K562 (cell line): ENCODE data around the gene POLR3A. TPM values are rescaled to one million over a fixed set of nuclear protein-coding genes. Genes with fewer than 3 reads are reported as not detected.

ENCODE experiments used
- BHLHE40 ChIP-seq: IDR thresholded peaks from 2 replicates; pipeline ENCODE4 v1.6.1; 2011; ENCODE audit warnings: low read length, improper control_type of control experiment
- E2F3 ChIP-seq: fragments of 250-450 bp; sonication (Bioruptor Pico); IDR thresholded peaks from 2 replicates; pipeline ENCODE4 v1.4.0; 2020; ENCODE audit warnings: mild to moderate bottlenecking
- FOXA1 ChIP-seq: fragments of 450-650 bp; IDR thresholded peaks from 2 replicates; pipeline ENCODE4 v1.6.1; 2016; ENCODE audit warnings: mild to moderate bottlenecking, borderline replicate concordance
- MCM2 ChIP-seq: fragments of 450-650 bp; IDR thresholded peaks from 2 replicates; pipeline ENCODE4 v1.6.1; 2017; ENCODE audit warnings: low read depth, mild to moderate bottlenecking
- RBM22 ChIP-seq: fragments of 200-400 bp; formaldehyde crosslinking; IDR thresholded peaks from 2 replicates; pipeline ENCODE4 v1.6.1; 2018; ENCODE audit warnings: low read length, low read depth; ENCODE audit not compliant: poor library complexity, severe bottlenecking
- RBM34 ChIP-seq: fragments of 200-400 bp; formaldehyde crosslinking; IDR thresholded peaks from 2 replicates; pipeline ENCODE4 v1.6.1; 2018; ENCODE audit warnings: low read length, borderline replicate concordance; ENCODE audit not compliant: insufficient read depth
- REST ChIP-seq, 2 experiments: fragments of 450-650 bp; formaldehyde crosslinking in 1 of 2; IDR thresholded peaks; 2 replicates each; pipeline versions ENCODE4 v1.4.0 to v1.6.1; 2014 to 2020; ENCODE audit warnings: mild to moderate bottlenecking in 2 of 2, borderline replicate concordance in 1 of 2, low read depth in 1 of 2
- THAP12 ChIP-seq: fragments of 250-450 bp; sonication (Bioruptor Pico); IDR thresholded peaks from 2 replicates; pipeline ENCODE4 v1.9.0; 2021; ENCODE audit warnings: mild to moderate bottlenecking, inconsistent platforms
- TRIM28 ChIP-seq: fragments of 450-650 bp; IDR thresholded peaks from 2 replicates; pipeline ENCODE4 v1.6.1; 2017
- ZBTB2 ChIP-seq: fragments of 450-650 bp; IDR thresholded peaks from 2 replicates; pipeline ENCODE4 v1.6.1; 2016; ENCODE audit warnings: antibody characterized with exemption
- ZEB2 ChIP-seq: fragments of 450-650 bp; IDR thresholded peaks from 2 replicates; pipeline ENCODE4 v1.6.1; 2016
- ZNF140 ChIP-seq: fragments of 250-450 bp; sonication (Bioruptor Pico); IDR thresholded peaks from 2 replicates; pipeline ENCODE4 v1.8.0; 2021; ENCODE audit warnings: moderate library complexity, mild to moderate bottlenecking, inconsistent platforms
- ZNF449 ChIP-seq: fragments of 250-450 bp; sonication (Bioruptor Pico); IDR thresholded peaks from 2 replicates; pipeline ENCODE4 v1.8.0; 2022; ENCODE audit warnings: moderate library complexity, mild to moderate bottlenecking, inconsistent platforms
- polyA plus RNA-seq, 8 experiments: library from polyadenylated mRNA; depleted of rRNA in 4 of 8; stranded (reverse) in 5 of 8; unstranded in 3 of 8; fragments of >200 nt; fragmentation: Nextera tagmentation in 2 of 8; fragmentation: Illumina TruSeq in 1 of 8; extraction: Ambion mirVana in 2 of 8; extraction: Trizol in 1 of 8; gene quantifications; 2 replicates each; pipeline versions ENCODE4 v1.2.1 to v1.2.3, GENCODE V29; 2011 to 2014; ENCODE audit warnings: inconsistent platforms in 1 of 8, missing spikeins in 1 of 8
- total RNA-seq, 7 experiments: library from RNA; depleted of rRNA in 6 of 7; stranded (reverse); fragments of >200 nt in 6 of 7; fragmentation: Illumina TruSeq in 2 of 7; extraction: Trizol in 2 of 7; gene quantifications; 2 replicates each; pipeline versions ENCODE4 v1.2.1 to v1.2.3, GENCODE V29; 2011 to 2021; ENCODE audit warnings: low replicate concordance in 1 of 7

The POLR3A gene
- total and polyA plus RNA-seq, 9 of the 15 experiments (the other 6 are each of a cell fraction or from before 2014, with no cell fraction given), result 14.9 to 37.0 (median 26.7) TPM

- no peak for TF ChIP-seq REST (IDR thresholded peaks at IDR 0.05; ENCODE audit: borderline replicate concordance)
- 0 out of 2 replicates have a peak, but pooled peaks have one; percentile 25 for TF ChIP-seq REST (CRISPR knock-in tag; IDR thresholded peaks at IDR 0.05; ENCODE audit: low read depth)
- no peak for TF ChIP-seq ZNF449
- TF ChIP-seq FOXA1, result no peak
- TF ChIP-seq TRIM28, result no peak
- TF ChIP-seq RBM34, result no peak
- no peak for TF ChIP-seq MCM2
- no peak for TF ChIP-seq BHLHE40
- no peak for TF ChIP-seq ZNF140
- no peak; the same call in 1 of the 2 replicates for TF ChIP-seq THAP12 (CRISPR knock-in tag)
- TF ChIP-seq E2F3 (CRISPR knock-in tag), result no peak
- TF ChIP-seq ZEB2, result no peak
- TF ChIP-seq ZBTB2, result no peak
- no peak for TF ChIP-seq RBM22
Measured at GRCh38 chr10:77926566-77927401, 102.5 kb downstream of the POLR3A start, which contains the start of gene DLG5 (continued).
